ENCODE data around the gene MUC6. TPM values are rescaled to one million over a fixed set of nuclear protein-coding genes. Genes with fewer than 3 reads are reported as not detected.

The MUC6 gene
- total RNA-seq, 1 experiment from 2014 or later: not detected

DNA sequence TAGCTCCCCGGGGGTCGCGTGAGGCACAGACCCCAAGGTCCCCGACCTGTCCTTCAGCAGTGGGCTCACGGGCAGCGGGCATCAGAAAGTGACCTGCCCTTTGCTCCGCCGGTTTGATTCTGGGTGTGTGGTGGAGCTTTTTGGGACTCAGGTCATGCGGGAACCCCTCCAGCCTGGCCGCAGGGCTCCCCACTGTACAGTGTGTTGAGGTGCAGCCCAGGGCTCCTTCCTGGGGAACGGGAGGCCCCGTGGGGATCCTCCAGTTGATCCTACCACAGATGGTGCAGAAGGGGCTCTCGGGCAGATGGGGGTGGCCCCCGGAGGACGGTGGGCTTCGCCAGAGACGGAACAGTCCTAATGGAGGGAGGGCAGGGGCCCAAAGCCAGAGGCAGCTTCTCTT is 24.2 kb downstream of the MUC6 start:
- DNase-seq: no peak
- TF ChIP-seq, protein P1, sequence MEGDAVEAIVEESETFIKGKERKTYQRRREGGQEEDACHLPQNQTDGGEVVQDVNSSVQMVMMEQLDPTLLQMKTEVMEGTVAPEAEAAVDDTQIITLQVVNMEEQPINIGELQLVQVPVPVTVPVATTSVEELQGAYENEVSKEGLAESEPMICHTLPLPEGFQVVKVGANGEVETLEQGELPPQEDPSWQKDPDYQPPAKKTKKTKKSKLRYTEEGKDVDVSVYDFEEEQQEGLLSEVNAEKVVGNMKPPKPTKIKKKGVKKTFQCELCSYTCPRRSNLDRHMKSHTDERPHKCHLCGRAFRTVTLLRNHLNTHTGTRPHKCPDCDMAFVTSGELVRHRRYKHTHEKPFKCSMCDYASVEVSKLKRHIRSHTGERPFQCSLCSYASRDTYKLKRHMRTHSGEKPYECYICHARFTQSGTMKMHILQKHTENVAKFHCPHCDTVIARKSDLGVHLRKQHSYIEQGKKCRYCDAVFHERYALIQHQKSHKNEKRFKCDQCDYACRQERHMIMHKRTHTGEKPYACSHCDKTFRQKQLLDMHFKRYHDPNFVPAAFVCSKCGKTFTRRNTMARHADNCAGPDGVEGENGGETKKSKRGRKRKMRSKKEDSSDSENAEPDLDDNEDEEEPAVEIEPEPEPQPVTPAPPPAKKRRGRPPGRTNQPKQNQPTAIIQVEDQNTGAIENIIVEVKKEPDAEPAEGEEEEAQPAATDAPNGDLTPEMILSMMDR (conservative IDR thresholded peaks at IDR 0.05): no peak
- Histone ChIP-seq H3K14ac (ENCODE audit: insufficient read depth, low read length) (no peak overlapping the region), H4K91ac (ENCODE audit: insufficient read length, low read depth, low read length) (no peak overlapping the region), H3K4me1 (ENCODE audit: insufficient read depth, low read length) (no peaks in the 10 kb centered on the region), H3K79me2 (ENCODE audit: insufficient read depth, low read length) (no peaks in the 10 kb centered on the region), H3K4me2 (ENCODE audit: insufficient read depth, insufficient read length, low read length) (no peak overlapping the region), H3K4ac (ENCODE audit: low read depth, low read length) (no peak overlapping the region), H2AFZ (ENCODE audit: low read length) (no peak overlapping the region), H3K18ac (ENCODE audit: insufficient read length, low read depth, low read length) (no peak overlapping the region), H3K9me3 (ENCODE audit: control insufficient read depth, low read depth, low read length) (peaks cover 2% of the 10 kb centered on the region), H3K56ac (ENCODE audit: insufficient read length, low read depth, low read length) (no peak overlapping the region), H3K23me2 (ENCODE audit: insufficient read length, low read depth, low read length, poor library complexity, severe bottlenecking) (no peaks in the 10 kb centered on the region), H3K79me1 (ENCODE audit: insufficient read depth, low read depth, low read length, poor library complexity, severe bottlenecking) (no peaks in the 10 kb centered on the region), H3K9ac (ENCODE audit: extremely low read depth, insufficient read length, low read length) (no peak overlapping the region), H2BK12ac (ENCODE audit: insufficient read length, low read depth, low read length) (no peak overlapping the region), H4K8ac (replicated peaks; ENCODE audit: insufficient read length, low read depth, low read length) (no peak overlapping the region), H3K27me3 (ENCODE audit: insufficient read depth, low read length) (no peaks in the 10 kb centered on the region), H2BK15ac (ENCODE audit: low read depth, low read length) (no peak overlapping the region), H3K23ac (ENCODE audit: insufficient read length, low read depth, low read length) (no peak overlapping the region), H3T11ph (ENCODE audit: low read length) (no peak overlapping the region), H2AK5ac (ENCODE audit: insufficient read length, low read length) (no peak overlapping the region), H2BK5ac (ENCODE audit: insufficient read length, low read length) (no peak overlapping the region), H4K20me1 (ENCODE audit: control insufficient read depth, insufficient read depth, insufficient read length) (no peaks in the 10 kb centered on the region), H2BK120ac (ENCODE audit: low read depth, low read length, poor library complexity, severe bottlenecking) (no peak overlapping the region), H3K27ac (ENCODE audit: insufficient read length, low read depth, low read length) (no peak overlapping the region), H2BK20ac (ENCODE audit: low read depth, low read length, poor library complexity, severe bottlenecking) (no peak overlapping the region), H4K5ac (ENCODE audit: insufficient read length, low read depth, low read length) (no peak overlapping the region)
- peaks cover 9 to 14% of the 10 kb centered on the region in 2 experiments for H3K9me3 Mint-ChIP-seq
- no peaks in the 10 kb centered on the region for H3K4me1 Mint-ChIP-seq
- H3K4me3 Mint-ChIP-seq: no peak overlapping the region
- H3K36me3 Mint-ChIP-seq (ENCODE audit: insufficient read depth in 1 of 3, low read depth in 3 of 3): peaks cover 26 to 43% (median 38%) of the 10 kb centered on the region in 3 experiments
- WGBS (ENCODE audit: extremely low coverage, insufficient read length, low lambda C conversion rate): no CpG with 5 or more reads among the region's 17 CpGs
- H3K27ac Mint-ChIP-seq: no peak overlapping the region; a peak in 1 of 7 replicates
- peaks cover 8% of the 10 kb centered on the region for H3K27me3 Mint-ChIP-seq (ENCODE audit: low read depth)

Data from H9 (cell line).